OCI-LY3 (cell line): ENCODE results near the gene SPIN4.

Source experiments
- H2AFZ ChIP-seq: fragments of 200-600, 300-600 bp; shearing (Covaris generic); 2 replicates; pipeline ENCODE4 v1.6.0; 2014; ENCODE audit warnings: antibody characterized with exemption, low read depth, low read length
- H3K27ac ChIP-seq: fragments of 200-600, 300-600 bp; sonication (generic); 2 replicates; pipeline ENCODE4 v1.5.1; 2014; ENCODE audit warnings: mild to moderate bottlenecking, low read length, moderate library complexity, mixed read lengths
- H3K27me3 ChIP-seq: fragments of 200-600, 300-600 bp; sonication (generic); 2 replicates; pipeline ENCODE4 v1.6.1; 2014; ENCODE audit warnings: low read depth, low read length, mixed read lengths
- H3K36me3 ChIP-seq: fragments of 200-600, 300-600 bp; sonication (generic); replicated peaks from 2 replicates; pipeline ENCODE3; 2014; ENCODE audit warnings: low read depth, low read length, mixed read lengths
- H3K4me1 ChIP-seq: fragments of 300-600, 200-600 bp; sonication (generic); 2 replicates; pipeline ENCODE4 v1.6.1; 2014; ENCODE audit warnings: low read length, mixed read lengths
- H3K4me2 ChIP-seq: fragments of 200-600, 300-600 bp; sonication (generic); 2 replicates; pipeline ENCODE4 v1.6.1; 2014; ENCODE audit warnings: low read length, mixed read lengths
- H3K4me3 ChIP-seq: fragments of 300-600, 200-600 bp; sonication (generic); 2 replicates; pipeline ENCODE4 v1.5.1; 2014; ENCODE audit warnings: antibody characterized with exemption, mild to moderate bottlenecking, low read length, moderate library complexity
- H3K79me2 ChIP-seq: fragments of 300-600, 200-600 bp; shearing (Covaris generic); 2 replicates; pipeline ENCODE4 v1.6.1; 2014; ENCODE audit warnings: mild to moderate bottlenecking, low read length, mixed read lengths
- H3K9ac ChIP-seq: fragments of 300-600, 200-600 bp; shearing (Covaris generic); 2 replicates; pipeline ENCODE4 v1.6.0; 2014; ENCODE audit warnings: mild to moderate bottlenecking, low read length, moderate library complexity
- H3K9me3 ChIP-seq: fragments of 200-600, 300-600 bp; shearing (Covaris generic); 2 replicates; pipeline ENCODE4 v1.6.1; 2014; ENCODE audit warnings: low read length, mixed read lengths; ENCODE audit not compliant: insufficient read depth
- H4K20me1 ChIP-seq: fragments of 200-600, 300-600 bp; sonication (generic); 2 replicates; pipeline ENCODE4 v1.6.1; 2016; ENCODE audit warnings: low read length, mixed read lengths; ENCODE audit not compliant: insufficient read depth
- CTCF ChIP-seq: fragments of 200-600, 300-600 bp; sonication (generic); IDR thresholded peaks from 2 replicates; pipeline ENCODE4 v1.5.1; 2014; ENCODE audit warnings: antibody characterized with exemption, low read length, low read depth
- EZH2phosphoT487 ChIP-seq: fragments of 200-600 bp; shearing (Covaris generic); IDR thresholded peaks from 2 replicates; pipeline ENCODE4 v1.6.1; 2018; ENCODE audit warnings: antibody characterized with exemption, mixed run types, low read depth

SPIN4 gene

GRCh38 chrX:63327788-63328187 lies 23.3 kb downstream of the SPIN4 start:
- no peaks in the 10 kb centered on the region for H3K36me3 ChIP-seq
- H3K27ac ChIP-seq: no peak overlapping the region
- no peak overlapping the region for H3K4me2 ChIP-seq
- TF ChIP-seq EZH2phosphoT487 (no peak), CTCF (no peak)
- no peaks in the 10 kb centered on the region for H3K9me3 ChIP-seq
- H3K9ac ChIP-seq: no peak overlapping the region
- H3K79me2 ChIP-seq: no peaks in the 10 kb centered on the region
- no peaks in the 10 kb centered on the region for H3K4me1 ChIP-seq
- no peak overlapping the region for H3K4me3 ChIP-seq
- H4K20me1 ChIP-seq: no peaks in the 10 kb centered on the region
- H3K27me3 ChIP-seq: no peaks in the 10 kb centered on the region
- H2AFZ ChIP-seq: no peak overlapping the region

GRCh38 chrX:63299596-63299995 lies 51.5 kb downstream of the SPIN4 start:
- Histone ChIP-seq H3K4me2 (no peak overlapping the region), H3K4me1 (no peaks in the 10 kb centered on the region), H3K9me3 (no peaks in the 10 kb centered on the region), H4K20me1 (no peaks in the 10 kb centered on the region), H3K36me3 (no peaks in the 10 kb centered on the region), H3K79me2 (no peaks in the 10 kb centered on the region), H3K27me3 (no peaks in the 10 kb centered on the region), H3K4me3 (no peak overlapping the region), H3K27ac (no peak overlapping the region), H3K9ac (no peak overlapping the region), H2AFZ (no peak overlapping the region)
- TF ChIP-seq EZH2phosphoT487 (no peak), CTCF (no peak)
